Neutrophil (primary cell): ENCODE results near the gene GALNT10.

Source experiments
- H3K27ac ChIP-seq: fragments of 200-600 bp; sonication (generic); 2 replicates; pipeline ENCODE4 v1.5.1; 2016; ENCODE audit warnings: mild to moderate bottlenecking, moderate library complexity
- H3K27me3 ChIP-seq: fragments of 200-600 bp; sonication (generic); 2 replicates; pipeline ENCODE4 v1.6.0; 2016; ENCODE audit warnings: mild to moderate bottlenecking
- H3K36me3 ChIP-seq: fragments of 200-600 bp; sonication (generic); 2 replicates; pipeline ENCODE4 v1.5.1; 2017
- H3K4me1 ChIP-seq, 2 experiments: fragments of 200-600 bp in 1 of 2; sonication (generic) in 1 of 2; 1 replicate in 1 of 2; 2 replicates in 1 of 2; pipeline versions ENCODE4 v1.5.1 to v1.6.1; 2013 to 2016; ENCODE audit warnings: low read depth in 1 of 2, low read length in 1 of 2, mild to moderate bottlenecking in 1 of 2, moderate library complexity in 1 of 2; ENCODE audit not compliant: control insufficient read depth in 1 of 2, insufficient read depth in 1 of 2
- H3K4me3 ChIP-seq, 2 experiments: fragments of 200-600 bp in 1 of 2; sonication (generic) in 1 of 2; 1 replicate in 1 of 2; 2 replicates in 1 of 2; pipeline ENCODE4 v1.5.1; 2013 to 2016; ENCODE audit warnings: low read depth in 1 of 2, low read length in 1 of 2, mild to moderate bottlenecking in 1 of 2, moderate library complexity in 1 of 2
- H3K9me3 ChIP-seq: fragments of 200-600 bp; sonication (generic); 2 replicates; pipeline ENCODE4 v1.5.1; 2016
- CTCF ChIP-seq: fragments of 200-600 bp; sonication (generic); IDR thresholded peaks from 2 replicates; pipeline ENCODE4 v1.5.1; 2016; ENCODE audit warnings: antibody characterized with exemption

GALNT10 gene

GRCh38 chr5:154240595-154240994, 50.1 kb downstream of the GALNT10 start:
- H3K4me1 ChIP-seq = peaks cover 11 to 14% of the 10 kb centered on the region in 2 experiments

GRCh38 chr5:154241021-154241420, 50.5 kb downstream of the GALNT10 start:
- Histone ChIP-seq H3K4me3 (no peak overlapping the region), H3K4me1 (peaks cover 11 to 14% of the 10 kb centered on the region in 2 experiments), H3K9me3 (no peaks in the 10 kb centered on the region), H3K27ac (no peak overlapping the region), H3K27me3 (no peaks in the 10 kb centered on the region), H3K36me3 (no peaks in the 10 kb centered on the region)
- no peak for TF ChIP-seq CTCF

More at GRCh38 chr5:154240595-154240994, 50.1 kb downstream of the GALNT10 start:
- Histone ChIP-seq H3K4me3 (no peak overlapping the region), H3K27ac (no peak overlapping the region), H3K9me3 (no peaks in the 10 kb centered on the region), H3K36me3 (no peaks in the 10 kb centered on the region), H3K27me3 (no peaks in the 10 kb centered on the region)
- no peak for TF ChIP-seq CTCF

- no peak for TF ChIP-seq CTCF
- Histone ChIP-seq H3K4me3 (no peak overlapping the region), H3K36me3 (no peaks in the 10 kb centered on the region), H3K4me1 (peaks cover 10 to 14% of the 10 kb centered on the region in 2 experiments), H3K27me3 (no peaks in the 10 kb centered on the region), H3K9me3 (no peaks in the 10 kb centered on the region), H3K27ac (no peak overlapping the region)
Observed at GRCh38 chr5:154242442-154242841, 51.9 kb downstream of the GALNT10 start.

GRCh38 chr5:154242964-154243376, 52.4 kb downstream of the GALNT10 start:
- Histone ChIP-seq H3K4me3 (no peak overlapping the region), H3K27me3 (no peaks in the 10 kb centered on the region), H3K27ac (no peak overlapping the region), H3K4me1 (peaks cover 5 to 8% of the 10 kb centered on the region in 2 experiments), H3K9me3 (no peaks in the 10 kb centered on the region), H3K36me3 (no peaks in the 10 kb centered on the region)
- TF ChIP-seq CTCF = no peak

- Histone ChIP-seq H3K4me3 (no peak overlapping the region), H3K4me1 (peaks cover 0 to under 1% of the 10 kb centered on the region in 2 experiments), H3K27ac (no peak overlapping the region), H3K36me3 (no peaks in the 10 kb centered on the region), H3K9me3 (no peaks in the 10 kb centered on the region), H3K27me3 (no peaks in the 10 kb centered on the region)
- TF ChIP-seq CTCF = no peak
Observed at GRCh38 chr5:154243736-154244135, 53.2 kb downstream of the GALNT10 start.

GRCh38 chr5:154244476-154244875, 53.9 kb downstream of the GALNT10 start:
- Histone ChIP-seq H3K4me3 (no peak overlapping the region), H3K27me3 (no peaks in the 10 kb centered on the region), H3K27ac (no peak overlapping the region), H3K36me3 (no peaks in the 10 kb centered on the region), H3K4me1 (no peaks in the 10 kb centered on the region), H3K9me3 (no peaks in the 10 kb centered on the region)
- no peak for TF ChIP-seq CTCF
